Measurements from ENCODE around the gene RFTN1.
"Not testable (repeated sequence)": the region's sequence is repeated elsewhere in the genome, so short reads cannot be mapped to it uniquely, and the experiment has no call there.

The RFTN1 gene

GRCh38 chr3:16319723-16320122 lies 193.8 kb downstream of the RFTN1 start:
- no peaks in the 10 kb centered on the region for H3K4me1 ChIP-seq (ENCODE audit: control insufficient read depth, insufficient read depth, low read length)
- H3K9me3 ChIP-seq (ENCODE audit: control insufficient read depth, insufficient read depth, low read depth, low read length): no peaks in the 10 kb centered on the region
- H3K9ac ChIP-seq (ENCODE audit: low read length): no peak overlapping the region
- H3K27me3 ChIP-seq (ENCODE audit: control insufficient read depth, insufficient read depth, low read length): no peaks in the 10 kb centered on the region
- no peak overlapping the region for H3K27ac ChIP-seq (ENCODE audit: low read depth, low read length)
- H3K36me3 ChIP-seq (ENCODE audit: control insufficient read depth, insufficient read depth, low read length): peaks cover 47% of the 10 kb centered on the region
- no peak overlapping the region for H3K4me3 ChIP-seq (ENCODE audit: low read depth, low read length)

GRCh38 chr3:16319307-16319706 lies 194.2 kb downstream of the RFTN1 start:
- Histone ChIP-seq H3K27me3 (ENCODE audit: control insufficient read depth, insufficient read depth, low read length) (no peaks in the 10 kb centered on the region), H3K36me3 (ENCODE audit: control insufficient read depth, insufficient read depth, low read length) (peaks cover 47% of the 10 kb centered on the region), H3K9me3 (ENCODE audit: control insufficient read depth, insufficient read depth, low read depth, low read length) (no peaks in the 10 kb centered on the region), H3K4me3 (ENCODE audit: low read depth, low read length) (no peak overlapping the region), H3K27ac (ENCODE audit: low read depth, low read length) (no peak overlapping the region), H3K9ac (ENCODE audit: low read length) (no peak overlapping the region), H3K4me1 (ENCODE audit: control insufficient read depth, insufficient read depth, low read length) (no peaks in the 10 kb centered on the region)

- H3K36me3 ChIP-seq (ENCODE audit: control insufficient read depth, insufficient read depth, low read length): peaks cover 52% of the 10 kb centered on the region
- no peak overlapping the region for H3K4me3 ChIP-seq (ENCODE audit: low read depth, low read length)
- H3K9ac ChIP-seq (ENCODE audit: low read length): no peak overlapping the region
- H3K4me1 ChIP-seq (ENCODE audit: control insufficient read depth, insufficient read depth, low read length): no peaks in the 10 kb centered on the region
- no peaks in the 10 kb centered on the region for H3K27me3 ChIP-seq (ENCODE audit: control insufficient read depth, insufficient read depth, low read length)
- H3K27ac ChIP-seq (ENCODE audit: low read depth, low read length): no peak overlapping the region
- H3K9me3 ChIP-seq (ENCODE audit: control insufficient read depth, insufficient read depth, low read depth, low read length): no peaks in the 10 kb centered on the region
Observed at GRCh38 chr3:16318176-16318575, 195.3 kb downstream of the RFTN1 start.

- Histone ChIP-seq H3K27ac (ENCODE audit: low read depth, low read length) (no peak overlapping the region), H3K36me3 (ENCODE audit: control insufficient read depth, insufficient read depth, low read length) (peaks cover 49% of the 10 kb centered on the region), H3K9me3 (ENCODE audit: control insufficient read depth, insufficient read depth, low read depth, low read length) (no peaks in the 10 kb centered on the region), H3K4me1 (ENCODE audit: control insufficient read depth, insufficient read depth, low read length) (no peaks in the 10 kb centered on the region), H3K4me3 (ENCODE audit: low read depth, low read length) (no peak overlapping the region), H3K9ac (ENCODE audit: low read length) (no peak overlapping the region), H3K27me3 (ENCODE audit: control insufficient read depth, insufficient read depth, low read length) (no peaks in the 10 kb centered on the region)
Observed at GRCh38 chr3:16317561-16317945, 195.9 kb downstream of the RFTN1 start.

GRCh38 chr3:16316847-16317560 lies 196.5 kb downstream of the RFTN1 start:
- Histone ChIP-seq H3K9ac (ENCODE audit: low read length) (no peak overlapping the region), H3K4me1 (ENCODE audit: control insufficient read depth, insufficient read depth, low read length) (no peaks in the 10 kb centered on the region; the same call in 1 of the 2 replicates), H3K4me3 (ENCODE audit: low read depth, low read length) (no peak overlapping the region), H3K9me3 (ENCODE audit: control insufficient read depth, insufficient read depth, low read depth, low read length) (no peaks in the 10 kb centered on the region), H3K36me3 (ENCODE audit: control insufficient read depth, insufficient read depth, low read length) (peaks cover 47% of the 10 kb centered on the region), H3K27ac (ENCODE audit: low read depth, low read length) (no peak overlapping the region), H3K27me3 (ENCODE audit: control insufficient read depth, insufficient read depth, low read length) (no peaks in the 10 kb centered on the region)

- no peak overlapping the region for H3K9ac ChIP-seq (ENCODE audit: low read length)
- no peaks in the 10 kb centered on the region for H3K9me3 ChIP-seq (ENCODE audit: control insufficient read depth, insufficient read depth, low read depth, low read length)
- peaks cover 44% of the 10 kb centered on the region for H3K36me3 ChIP-seq (ENCODE audit: control insufficient read depth, insufficient read depth, low read length)
- no peaks in the 10 kb centered on the region for H3K27me3 ChIP-seq (ENCODE audit: control insufficient read depth, insufficient read depth, low read length)
- no peaks in the 10 kb centered on the region; the same call in 1 of the 2 replicates for H3K4me1 ChIP-seq (ENCODE audit: control insufficient read depth, insufficient read depth, low read length)
- H3K27ac ChIP-seq (ENCODE audit: low read depth, low read length): no peak overlapping the region
- no peak overlapping the region for H3K4me3 ChIP-seq (ENCODE audit: low read depth, low read length)
Observed at GRCh38 chr3:16316396-16316795, 197.1 kb downstream of the RFTN1 start.

GRCh38 chr3:16315623-16316022 lies 197.9 kb downstream of the RFTN1 start:
- Histone ChIP-seq H3K9me3 (ENCODE audit: control insufficient read depth, insufficient read depth, low read depth, low read length) (no peaks in the 10 kb centered on the region), H3K4me1 (ENCODE audit: control insufficient read depth, insufficient read depth, low read length) (no peaks in the 10 kb centered on the region; the same call in 1 of the 2 replicates), H3K9ac (ENCODE audit: low read length) (no peak overlapping the region), H3K27me3 (ENCODE audit: control insufficient read depth, insufficient read depth, low read length) (no peaks in the 10 kb centered on the region), H3K4me3 (ENCODE audit: low read depth, low read length) (no peak overlapping the region), H3K27ac (ENCODE audit: low read depth, low read length) (no peak overlapping the region), H3K36me3 (ENCODE audit: control insufficient read depth, insufficient read depth, low read length) (peaks cover 43% of the 10 kb centered on the region)

- H3K36me3 ChIP-seq (ENCODE audit: control insufficient read depth, insufficient read depth, low read length): peaks cover 32% of the 10 kb centered on the region
- peaks cover 5% of the 10 kb centered on the region; the same call in 1 of the 2 replicates for H3K4me1 ChIP-seq (ENCODE audit: control insufficient read depth, insufficient read depth, low read length)
- H3K4me3 ChIP-seq (ENCODE audit: low read depth, low read length): no peak overlapping the region
- no peak overlapping the region for H3K27ac ChIP-seq (ENCODE audit: low read depth, low read length)
- H3K9me3 ChIP-seq (ENCODE audit: control insufficient read depth, insufficient read depth, low read depth, low read length): no peaks in the 10 kb centered on the region
- no peaks in the 10 kb centered on the region for H3K27me3 ChIP-seq (ENCODE audit: control insufficient read depth, insufficient read depth, low read length)
- no peak overlapping the region for H3K9ac ChIP-seq (ENCODE audit: low read length)
Observed at GRCh38 chr3:16313886-16314645, 199.4 kb downstream of the RFTN1 start.

- H3K9me3 ChIP-seq (ENCODE audit: control insufficient read depth, insufficient read depth, low read depth, low read length): no peaks in the 10 kb centered on the region
- H3K27ac ChIP-seq (ENCODE audit: low read depth, low read length): no peak overlapping the region
- peaks cover 29% of the 10 kb centered on the region for H3K36me3 ChIP-seq (ENCODE audit: control insufficient read depth, insufficient read depth, low read length)
- peaks cover 5% of the 10 kb centered on the region; the same call in 1 of the 2 replicates for H3K4me1 ChIP-seq (ENCODE audit: control insufficient read depth, insufficient read depth, low read length)
- H3K27me3 ChIP-seq (ENCODE audit: control insufficient read depth, insufficient read depth, low read length): no peaks in the 10 kb centered on the region
- H3K9ac ChIP-seq (ENCODE audit: low read length): no peak overlapping the region
- no peak overlapping the region for H3K4me3 ChIP-seq (ENCODE audit: low read depth, low read length)
Observed at GRCh38 chr3:16311960-16312451, 201.5 kb downstream of the RFTN1 start.

- not testable (repeated sequence) for H3K9me3 ChIP-seq (ENCODE audit: control insufficient read depth, insufficient read depth, low read depth, low read length)
Observed at GRCh38 chr3:16310486-16310885, 203.0 kb downstream of the RFTN1 start.

GRCh38 chr3:16309558-16309957 lies 203.9 kb downstream of the RFTN1 start:
- H3K36me3 ChIP-seq (ENCODE audit: control insufficient read depth, insufficient read depth, low read length): peaks cover 29% of the 10 kb centered on the region
- no peak overlapping the region for H3K4me3 ChIP-seq (ENCODE audit: low read depth, low read length)
- no peak overlapping the region for H3K9ac ChIP-seq (ENCODE audit: low read length)
- peaks cover 8% of the 10 kb centered on the region; the same call in 1 of the 2 replicates for H3K4me1 ChIP-seq (ENCODE audit: control insufficient read depth, insufficient read depth, low read length)
- no peak overlapping the region for H3K27ac ChIP-seq (ENCODE audit: low read depth, low read length)
- H3K9me3 ChIP-seq (ENCODE audit: control insufficient read depth, insufficient read depth, low read depth, low read length): no peaks in the 10 kb centered on the region
- H3K27me3 ChIP-seq (ENCODE audit: control insufficient read depth, insufficient read depth, low read length): no peaks in the 10 kb centered on the region

More at GRCh38 chr3:16310486-16310885, 203.0 kb downstream of the RFTN1 start:
- H3K36me3 ChIP-seq (ENCODE audit: control insufficient read depth, insufficient read depth, low read length): peaks cover 21% of the 10 kb centered on the region
- not testable (repeated sequence) for H3K4me1 ChIP-seq (ENCODE audit: control insufficient read depth, insufficient read depth, low read length); H3K9ac ChIP-seq (ENCODE audit: low read length); H3K27ac ChIP-seq (ENCODE audit: low read depth, low read length); H3K27me3 ChIP-seq (ENCODE audit: control insufficient read depth, insufficient read depth, low read length); H3K4me3 ChIP-seq (ENCODE audit: low read depth, low read length)

All from HUES6 (cell line).